Posterior cingulate gyrus (tissue), 11 donors: ENCODE measurements around the gene NCBP2L.

Source experiments
- DNase-seq, 10 donors: peaks; one replicate each; pipeline versions ENCODE4 v3.0.0 to v3.0.0-alpha.2; 2020 to 2021; ENCODE audit warnings: mixed read lengths in 3 of 10
- intact Hi-C: fragments of 100-400 bp; cut with DNase I; formaldehyde crosslinking; loops from one replicate; pipeline ENCODE4 v1.15.1; 2023

Gene NCBP2L

DNA sequence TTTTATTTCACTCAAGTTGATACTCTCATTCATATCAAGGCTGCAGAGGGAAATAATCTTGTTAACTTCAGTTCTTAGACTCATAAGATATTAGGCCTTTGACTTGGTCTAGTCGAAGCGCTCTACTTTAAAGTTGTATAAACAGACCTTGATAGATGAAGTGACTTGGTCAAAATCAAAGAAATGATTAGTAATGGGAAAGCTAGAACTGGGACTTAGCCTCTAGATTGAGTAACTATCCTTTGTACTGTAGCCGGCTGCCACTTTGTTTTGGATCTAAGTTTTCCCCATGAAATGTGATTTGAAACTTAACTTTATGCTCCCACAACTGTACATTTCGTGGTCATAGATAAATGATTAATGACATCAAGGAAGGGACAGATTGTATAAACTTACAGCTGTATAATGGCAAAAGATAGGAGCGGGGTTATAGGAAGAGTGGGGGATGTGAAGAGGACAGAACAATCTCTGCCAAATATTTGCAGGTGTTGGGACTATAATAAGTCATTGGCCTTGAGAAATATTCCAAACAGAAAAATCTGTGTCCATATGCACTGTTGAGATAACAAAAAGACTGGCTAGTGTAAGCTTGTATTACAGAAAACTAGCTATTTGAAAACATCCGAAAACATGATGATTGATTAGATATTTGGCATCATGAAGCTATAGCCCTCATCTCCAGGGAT is 65.3 kb downstream of the NCBP2L start:
- DNase-seq, result no peak
- intact Hi-C loops, result no loop called here
